B cell (primary cell): Measurements from ENCODE around the gene PRXL2B. TPM values are rescaled to one million over a fixed set of nuclear protein-coding genes. Genes with fewer than 3 reads are reported as not detected.

Experiments
- ATAC-seq: fragments of 200-7000 bp; cut with Tn5 transposase; one replicate; pipeline ENCODE4 v1.10.0; 2021; ENCODE audit warnings: low read depth, mild to moderate bottlenecking, moderate number of reproducible peaks, moderate library complexity
- CTCF ChIA-PET: fragments of 350-600 bp; sonication (Branson Sonifier 250); formaldehyde crosslinking; loops from one replicate; lab custom pipeline; 2021; ENCODE audit warnings: antibody characterized with exemption, inconsistent platforms; lab: Charles Lee
- POLR2A ChIA-PET: fragments of 350-600 bp; sonication (Branson Sonifier 250); formaldehyde crosslinking; loops from one replicate; lab custom pipeline; 2021; ENCODE audit warnings: antibody characterized with exemption; lab: Charles Lee
- DNase-seq: peaks from one replicate; pipeline ENCODE4 v3.0.0; 2013
- H2AFZ ChIP-seq: 2 replicates; pipeline ENCODE4 v1.6.1; 2012; ENCODE audit warnings: mild to moderate bottlenecking, low read depth, low read length; ENCODE audit not compliant: insufficient read depth, poor library complexity, severe bottlenecking
- H3K27ac ChIP-seq, 2 donors: 1 replicate in 1 of 2; 2 replicates in 1 of 2; pipeline ENCODE4 v1.5.1; 2012 to 2013; ENCODE audit warnings: low read length in 2 of 2, mild to moderate bottlenecking in 2 of 2, moderate library complexity in 1 of 2
- H3K27me3 ChIP-seq, 4 experiments: fragments of 200-600 bp in 1 of 4; sonication (generic) in 1 of 4; replicated peaks in 1 of 4; 1 replicate in 2 of 4; 2 replicates in 2 of 4; pipeline versions ENCODE4 v1.6.1 to v1.7.0; 2013 to 2016; ENCODE audit warnings: low read length in 3 of 4, mild to moderate bottlenecking in 2 of 4, mixed read lengths in 1 of 4, moderate library complexity in 1 of 4; ENCODE audit not compliant: insufficient read depth in 4 of 4, control insufficient read depth in 3 of 4; ENCODE audit errors: control extremely low read depth in 1 of 4
- H3K36me3 ChIP-seq, 2 experiments: replicated peaks in 1 of 2; 1 replicate in 1 of 2; 2 replicates in 1 of 2; pipeline versions ENCODE4 v1.6.1 to v1.7.1; 2013; ENCODE audit warnings: low read length in 1 of 2; ENCODE audit not compliant: insufficient read depth in 2 of 2, control insufficient read depth in 1 of 2; ENCODE audit errors: control extremely low read depth in 1 of 2, extremely low read depth in 1 of 2
- H3K4me1 ChIP-seq, 2 donors: fragments of 200-600 bp in 1 of 2; sonication (generic) in 1 of 2; 1 replicate in 1 of 2; 2 replicates in 1 of 2; pipeline versions ENCODE4 v1.5.1 to v1.6.1; 2013 to 2017; ENCODE audit warnings: low read length in 2 of 2; ENCODE audit not compliant: control insufficient read depth in 2 of 2, insufficient read depth in 2 of 2
- H3K4me2 ChIP-seq: replicated peaks from 2 replicates; pipeline ENCODE3; 2012; ENCODE audit warnings: mild to moderate bottlenecking, low read depth, low read length; ENCODE audit not compliant: poor library complexity, severe bottlenecking
- H3K4me3 ChIP-seq, 5 experiments: fragments of 200-600 bp in 1 of 5; sonication (generic) in 1 of 5; 1 replicate in 3 of 5; 2 replicates in 2 of 5; pipeline versions ENCODE4 v1.5.1 to v1.7.0; 2011 to 2016; ENCODE audit warnings: low read length in 4 of 5, mild to moderate bottlenecking in 4 of 5, low read depth in 2 of 5, control low read depth in 1 of 5, moderate library complexity in 1 of 5; ENCODE audit not compliant: insufficient read depth in 1 of 5; ENCODE audit errors: control extremely low read depth in 1 of 5, extremely low read depth in 1 of 5
- H3K79me2 ChIP-seq: fragments of 200-600 bp; sonication (generic); one replicate; pipeline ENCODE4 v1.6.0; 2016; ENCODE audit warnings: low read length; ENCODE audit not compliant: control insufficient read depth, insufficient read depth
- H3K9ac ChIP-seq: fragments of 200-600 bp; sonication (generic); 2 replicates; pipeline ENCODE4 v1.6.1; 2017; ENCODE audit warnings: mild to moderate bottlenecking, low read length, moderate library complexity
- H3K9me3 ChIP-seq, 3 donors: one replicate each; pipeline versions ENCODE4 v1.6.1 to v1.7.1; 2013; ENCODE audit warnings: low read length in 2 of 3; ENCODE audit not compliant: control insufficient read depth in 2 of 3, insufficient read depth in 1 of 3; ENCODE audit errors: control extremely low read depth in 1 of 3
- H4K20me1 ChIP-seq: 2 replicates; pipeline ENCODE4 v1.6.0; 2012; ENCODE audit warnings: mild to moderate bottlenecking, low read length; ENCODE audit not compliant: insufficient read depth, control insufficient read depth, poor library complexity, severe bottlenecking
- H3K27ac Mint-ChIP-seq: one replicate; pipeline ENCODE4 v1.8.0; 2021; ENCODE audit warnings: mixed read lengths
- H3K27me3 Mint-ChIP-seq: one replicate; pipeline ENCODE4 v1.8.0; 2021; ENCODE audit warnings: mixed read lengths
- H3K4me1 Mint-ChIP-seq: one replicate; pipeline ENCODE4 v1.8.0; 2021; ENCODE audit warnings: mixed read lengths
- H3K4me3 Mint-ChIP-seq: one replicate; pipeline ENCODE4 v1.8.0; 2021; ENCODE audit warnings: mixed read lengths
- H3K9me3 Mint-ChIP-seq: one replicate; pipeline ENCODE4 v1.8.0; 2022; ENCODE audit warnings: mixed read lengths; ENCODE audit not compliant: insufficient read depth
- EZH2 ChIP-seq: IDR thresholded peaks from 2 replicates; pipeline ENCODE4 v1.6.1; 2012; ENCODE audit warnings: borderline replicate concordance, low read depth, mild to moderate bottlenecking, moderate library complexity, low read length; ENCODE audit not compliant: insufficient read depth, poor library complexity, severe bottlenecking
- WGBS: methylation state at CpG from one replicate; pipeline ENCODE4 v1.1.5; 2013; ENCODE audit warnings: missing lambda C conversion rate; ENCODE audit not compliant: insufficient coverage; 5-methylcytosine and 5-hydroxymethylcytosine counted together
- intact Hi-C: fragments of 100-400 bp; cut with micrococcal nuclease; formaldehyde crosslinking; loops from one replicate; pipeline ENCODE4 v1.10.0; 2022
- polyA plus RNA-seq: library from polyadenylated mRNA; depleted of rRNA; stranded (reverse); fragments of >200 nt; gene quantifications from 2 replicates; pipeline ENCODE4 v1.2.3, GENCODE V29; 2012
- total RNA-seq, 2 donors: library from RNA; stranded (reverse); fragments of 120-200 nt in 1 of 2; gene quantifications; 1 replicate in 1 of 2; 2 replicates in 1 of 2; pipeline versions ENCODE4 v1.2.3 to v1.2.4, GENCODE V29; 2013 to 2022
- TF ChIP-seq, protein P1 (sequence below): fragments of 200-600 bp; IDR thresholded peaks from one replicate; pipeline ENCODE4 v1.8.0; 2022; ENCODE audit warnings: antibody characterized with exemption, mild to moderate bottlenecking

PRXL2B gene
- total and polyA plus RNA-seq, 2 donors (not counting 1 experiment from before 2014, with no cell fraction given), result 13.0 to 27.0 TPM

DNA sequence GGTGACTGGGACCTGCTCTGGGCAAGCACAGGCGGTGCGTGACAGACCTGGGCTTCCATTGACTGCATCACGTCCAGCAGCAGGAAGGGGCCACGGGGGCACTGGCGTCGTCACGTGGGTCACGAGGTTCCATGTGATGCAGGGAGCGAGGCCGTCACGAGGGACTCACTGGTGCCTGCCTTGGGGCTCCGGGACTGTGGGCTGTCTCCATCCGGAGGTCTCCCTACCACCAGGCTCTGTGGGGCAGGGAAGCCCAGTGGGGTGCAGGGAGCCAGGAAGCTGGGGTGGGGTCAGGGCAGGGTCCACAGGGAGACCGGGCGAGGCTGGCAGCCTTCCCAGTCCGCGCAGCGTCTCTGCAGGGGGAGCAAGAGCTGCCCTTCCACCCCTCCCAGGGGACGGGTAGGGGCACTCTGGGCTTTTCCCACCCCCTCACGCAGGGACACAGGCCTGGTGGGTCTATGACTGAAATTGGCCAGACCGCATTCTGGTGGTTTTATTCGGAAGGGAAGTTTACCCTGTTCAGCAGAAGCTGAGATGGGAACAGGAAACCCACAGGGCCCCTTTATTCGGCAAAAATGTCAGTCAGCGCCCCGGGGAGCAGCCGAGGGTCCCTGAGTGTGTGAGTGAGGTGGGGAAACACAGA, 30.8 kb upstream of the PRXL2B start:
- Histone ChIP-seq H3K4me3 (peak overlapping the region; percentile 82 to 91 (median 85)), H3K4me1 (peaks cover 33 to 46% of the 10 kb centered on the region in 2 donors), H3K27ac (peak overlapping the region; percentile 87 to 99), H3K79me2 (peaks cover 31% of the 10 kb centered on the region), H3K9ac (peak overlapping the region; percentile 90), H3K27me3 (no peaks in the 10 kb centered on the region), H4K20me1 (peaks cover 19% of the 10 kb centered on the region), H3K4me2 (peak overlapping the region; percentile 100), H2AFZ (peak overlapping the region; percentile 74), H3K9me3 (peaks cover 0 to 3% (median 0%) of the 10 kb centered on the region in 3 donors), H3K36me3 (peaks cover 0 to 29% of the 10 kb centered on the region in 2 experiments)
- DNase-seq (peak; percentile 92), ATAC-seq (peak; percentile 50)
- H3K4me3 Mint-ChIP-seq, result peak overlapping the region; percentile 95
- TF ChIP-seq, protein P1, sequence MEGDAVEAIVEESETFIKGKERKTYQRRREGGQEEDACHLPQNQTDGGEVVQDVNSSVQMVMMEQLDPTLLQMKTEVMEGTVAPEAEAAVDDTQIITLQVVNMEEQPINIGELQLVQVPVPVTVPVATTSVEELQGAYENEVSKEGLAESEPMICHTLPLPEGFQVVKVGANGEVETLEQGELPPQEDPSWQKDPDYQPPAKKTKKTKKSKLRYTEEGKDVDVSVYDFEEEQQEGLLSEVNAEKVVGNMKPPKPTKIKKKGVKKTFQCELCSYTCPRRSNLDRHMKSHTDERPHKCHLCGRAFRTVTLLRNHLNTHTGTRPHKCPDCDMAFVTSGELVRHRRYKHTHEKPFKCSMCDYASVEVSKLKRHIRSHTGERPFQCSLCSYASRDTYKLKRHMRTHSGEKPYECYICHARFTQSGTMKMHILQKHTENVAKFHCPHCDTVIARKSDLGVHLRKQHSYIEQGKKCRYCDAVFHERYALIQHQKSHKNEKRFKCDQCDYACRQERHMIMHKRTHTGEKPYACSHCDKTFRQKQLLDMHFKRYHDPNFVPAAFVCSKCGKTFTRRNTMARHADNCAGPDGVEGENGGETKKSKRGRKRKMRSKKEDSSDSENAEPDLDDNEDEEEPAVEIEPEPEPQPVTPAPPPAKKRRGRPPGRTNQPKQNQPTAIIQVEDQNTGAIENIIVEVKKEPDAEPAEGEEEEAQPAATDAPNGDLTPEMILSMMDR, result no peak
- TF ChIP-seq EZH2, result no peak
- CTCF ChIA-PET, result interaction anchor here (0.6 to 3.9 kb wide), 18 partner anchors 8 to 869 kb away, joined by 3 to 47 read pairs (median 6); partner anchors contain the start of genes FAAP20, PANK4 and PRXL2B
- H3K27ac Mint-ChIP-seq, result peak overlapping the region; percentile 97
- intact Hi-C loops, result loop anchor here (1.0 kb wide), 4 partner anchors 7 to 88 kb away; no protein-coding TSS in a partner anchor
- no peaks in the 10 kb centered on the region for H3K27me3 Mint-ChIP-seq
- peaks cover 51% of the 10 kb centered on the region for H3K4me1 Mint-ChIP-seq
- WGBS, result under 1% methylated on average over 25 of the region's 26 CpGs
- POLR2A ChIA-PET, result interaction anchor here (0.8 to 3.0 kb wide), 9 partner anchors 9 to 140 kb away, joined by 3 to 77 read pairs (median 7); partner anchors contain the start of genes PANK4 and PRXL2B
- H3K9me3 Mint-ChIP-seq, result no peaks in the 10 kb centered on the region
